HTERT RPE-1 (cell line): ENCODE measurements around the gene FAM184B.

Experiments used
- in situ Hi-C: fragments of 300-500 bp; cut with MboI; formaldehyde crosslinking; loops from 4 replicates; pipeline ENCODE4 v1.14.3; 2020; ENCODE audit warnings: low sequenced_read_pairs

FAM184B gene

DNA sequence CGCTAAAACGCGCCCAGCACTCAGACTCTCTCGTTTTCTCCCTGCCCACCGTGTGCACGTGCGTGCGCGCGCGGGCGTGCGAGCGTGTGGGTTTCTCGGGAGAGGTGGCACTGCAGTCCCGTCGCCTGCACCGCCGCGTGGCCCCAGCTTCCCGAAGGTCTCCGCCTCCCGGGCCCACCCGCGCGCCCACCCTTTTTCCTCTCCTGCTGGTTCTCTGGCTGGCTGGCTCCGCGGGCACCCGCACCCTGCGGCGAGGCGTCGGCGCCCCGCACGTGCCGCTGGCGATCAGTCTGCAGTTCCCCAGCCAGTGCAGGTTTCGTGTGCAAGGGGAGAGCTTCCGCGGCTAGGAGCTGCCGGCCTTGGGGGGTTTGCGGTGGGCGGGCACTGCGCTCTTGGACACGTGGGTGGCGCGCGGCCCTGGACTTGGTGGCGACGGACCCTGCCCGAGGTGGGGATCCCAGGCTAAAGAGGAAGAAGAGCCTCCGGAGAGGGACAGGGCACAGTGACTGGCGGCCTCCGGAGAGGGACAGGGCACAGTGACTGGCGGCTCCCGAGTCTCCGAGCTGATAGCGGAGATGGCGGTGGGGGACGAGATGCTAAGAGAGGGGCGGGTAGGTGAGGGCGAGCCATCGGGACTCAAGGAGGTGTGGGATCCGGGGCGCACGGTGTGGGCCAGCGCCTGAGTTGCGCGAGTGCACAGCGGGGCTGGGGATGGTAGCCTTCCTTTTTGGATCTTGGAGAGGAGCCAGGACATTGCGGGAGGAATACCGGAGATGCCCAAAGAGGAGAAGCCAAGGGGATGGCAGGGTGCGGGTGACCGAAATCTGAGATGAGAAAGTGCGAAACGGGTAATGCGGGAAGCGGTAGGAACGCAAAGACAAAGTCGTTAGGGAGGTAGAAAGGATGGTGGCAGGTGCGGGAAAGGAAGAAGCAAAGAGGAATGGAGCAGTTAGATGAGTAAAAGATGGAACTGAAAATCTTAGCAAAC lies at the start of gene FAM184B:
Gene FAM184B, minus strand, starts transcription at position 322 of the 988 bp plus-strand sequence. CDS start 322 bp downstream, outside the sequence.
- in situ Hi-C loops: no loop called here

DNA sequence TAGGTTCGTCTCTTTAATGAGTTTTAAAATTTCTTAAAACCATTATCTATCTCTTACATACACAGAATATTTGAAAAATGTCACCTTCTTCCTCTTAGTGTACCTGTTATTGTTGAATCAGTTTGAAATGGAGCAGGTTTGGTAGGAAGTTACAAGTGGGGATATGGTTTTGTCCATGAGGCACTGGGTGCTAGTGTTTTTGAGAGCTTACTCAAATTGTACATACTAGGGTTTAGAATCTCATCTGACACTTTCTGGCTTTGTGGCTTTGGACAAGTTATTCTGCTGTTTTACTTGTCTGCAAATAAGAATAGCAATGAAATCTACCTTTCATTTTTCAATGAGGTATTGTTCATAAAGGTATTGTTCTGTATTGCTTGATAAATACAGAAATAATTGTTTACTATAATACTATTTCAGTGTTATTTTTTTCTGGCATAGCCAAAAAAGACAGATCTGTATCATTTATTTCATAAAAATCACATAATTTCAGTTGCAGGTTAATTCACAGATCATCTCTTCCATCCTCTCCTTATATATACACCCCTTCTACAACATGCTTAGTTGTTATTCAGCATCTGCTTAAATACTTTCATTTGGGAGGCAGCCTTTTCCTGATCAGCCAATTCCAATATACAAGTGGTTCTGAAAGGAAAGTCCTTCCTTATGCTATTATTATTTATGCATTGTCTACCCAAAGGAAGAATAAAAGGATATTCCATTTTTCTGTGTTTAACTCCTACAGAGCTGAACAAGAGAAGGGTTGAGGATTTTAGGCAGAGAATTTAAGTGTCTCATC lies 42.6 kb upstream of the FAM184B start:
- in situ Hi-C loops: no loop called here

DNA sequence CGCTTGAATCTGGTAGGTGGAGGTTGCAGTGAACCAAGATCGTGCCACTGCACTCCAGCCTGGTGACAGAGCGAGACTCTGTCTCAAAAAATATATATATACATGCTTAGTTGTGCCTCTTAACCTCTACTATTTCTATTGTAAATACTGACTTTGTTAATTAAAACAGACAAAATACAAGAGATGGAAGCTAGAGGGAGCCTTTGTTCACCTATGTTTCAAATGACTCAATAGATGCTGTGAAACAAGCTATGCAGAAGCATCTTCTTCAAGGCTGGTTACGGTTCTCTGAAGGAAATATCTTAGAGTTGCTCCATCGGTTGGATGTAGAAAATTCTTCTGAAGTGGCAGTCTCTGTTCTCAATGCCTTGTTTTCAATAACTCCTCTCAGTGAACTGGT lies 35.6 kb upstream of the FAM184B start:
- in situ Hi-C loops: no loop called here

DNA sequence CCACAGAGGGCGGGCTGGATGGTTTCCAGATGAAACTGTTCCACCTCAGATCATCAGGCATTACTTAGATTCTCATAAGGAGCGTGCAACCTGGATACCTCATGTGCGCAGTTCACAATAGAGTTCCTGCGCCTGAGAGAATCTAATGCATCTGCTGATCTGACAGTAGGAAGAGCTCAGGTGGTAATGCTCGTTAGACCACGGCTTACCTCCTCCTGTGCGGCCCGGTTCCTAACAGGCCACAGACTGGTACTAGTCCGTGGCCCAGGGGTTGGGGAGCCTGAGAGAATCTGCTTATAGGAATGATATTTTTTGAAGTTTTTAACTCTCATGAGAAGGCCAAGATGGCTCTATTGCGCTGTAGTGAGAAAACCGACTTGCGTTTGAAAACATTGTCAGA lies 34.7 kb upstream of the FAM184B start:
- in situ Hi-C loops: no loop called here

DNA sequence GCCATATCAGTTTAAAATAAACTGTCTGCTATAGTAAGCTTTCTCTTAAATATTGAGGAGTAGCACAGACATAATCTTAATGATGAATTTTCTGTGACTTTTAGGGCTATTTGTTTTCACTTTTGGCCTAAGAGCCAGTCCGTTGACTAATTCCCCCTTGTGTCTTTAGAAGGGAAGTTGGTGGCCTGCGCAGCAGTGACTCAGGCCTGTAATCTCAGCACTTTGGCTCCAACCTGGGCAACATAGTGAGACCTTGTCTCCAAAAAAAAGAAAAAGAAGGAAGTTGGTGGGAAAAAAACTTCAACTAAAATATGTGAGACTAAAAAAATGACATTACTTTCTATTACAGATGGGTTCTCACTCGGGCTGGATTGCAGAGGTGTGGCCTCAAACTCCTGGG lies 32.7 kb upstream of the FAM184B start:
- in situ Hi-C loops: no loop called here

DNA sequence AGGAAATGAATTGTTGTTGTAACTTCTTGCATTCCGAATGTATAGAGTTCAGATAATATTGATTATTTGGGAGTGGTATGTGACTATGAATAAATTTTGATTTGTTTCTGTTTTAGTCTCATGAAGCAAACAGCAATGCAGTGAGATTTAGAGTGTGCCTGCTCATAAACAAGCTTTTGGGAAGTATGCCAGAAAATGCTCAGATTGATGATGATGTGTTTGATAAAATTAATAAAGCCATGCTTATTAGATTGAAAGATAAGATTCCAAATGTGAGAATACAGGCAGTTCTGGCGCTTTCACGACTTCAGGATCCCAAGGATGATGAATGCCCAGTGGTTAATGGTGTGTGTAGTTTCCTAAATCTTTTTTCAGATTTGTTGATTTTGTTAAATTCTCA lies 31.4 kb upstream of the FAM184B start:
- in situ Hi-C loops: no loop called here

DNA sequence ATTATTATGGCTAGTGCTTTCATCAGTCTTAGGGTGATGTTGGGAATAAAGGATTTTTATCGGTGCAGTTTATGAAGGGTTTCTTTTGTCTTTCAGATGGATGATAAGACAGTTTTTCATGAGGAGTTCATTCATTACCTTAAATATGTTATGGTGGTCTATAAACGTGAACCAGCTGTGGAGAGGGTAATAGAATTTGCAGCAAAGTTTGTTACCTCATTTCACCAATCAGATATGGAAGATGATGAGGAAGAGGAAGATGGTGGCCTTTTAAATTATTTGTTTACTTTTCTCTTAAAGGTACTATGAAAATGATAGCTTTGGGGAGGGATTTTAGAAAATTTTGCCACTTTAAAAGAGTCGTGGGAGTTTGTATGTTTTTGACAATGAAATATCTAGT lies 30.7 kb upstream of the FAM184B start:
- in situ Hi-C loops: no loop called here

DNA sequence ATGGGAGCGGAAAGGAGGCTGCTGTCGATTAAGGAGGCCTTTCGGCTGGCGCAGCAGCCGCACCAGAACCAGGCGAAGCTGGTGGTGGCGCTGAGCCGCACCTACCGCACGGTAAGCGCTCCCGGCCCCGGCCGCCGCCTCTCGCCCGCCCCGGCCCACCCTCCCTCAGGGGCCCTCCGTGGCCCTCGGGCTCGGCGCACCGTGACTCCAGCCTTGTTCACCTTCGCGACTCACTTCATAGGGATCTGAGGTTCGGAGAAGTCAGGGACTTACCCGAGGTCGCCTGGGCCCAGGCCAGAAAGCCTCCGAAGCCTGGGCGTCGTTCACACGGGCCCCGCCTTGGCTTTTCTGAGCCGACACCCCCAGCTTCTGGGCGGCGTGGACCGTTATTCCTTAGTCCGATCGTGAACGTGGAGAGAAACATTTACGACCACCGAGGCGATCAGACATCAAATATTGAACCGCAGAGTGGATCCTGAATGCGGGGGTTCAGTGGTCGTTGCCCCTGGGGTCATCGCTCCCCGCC lies 29.7 kb upstream of the FAM184B start:
- in situ Hi-C loops: no loop called here

DNA sequence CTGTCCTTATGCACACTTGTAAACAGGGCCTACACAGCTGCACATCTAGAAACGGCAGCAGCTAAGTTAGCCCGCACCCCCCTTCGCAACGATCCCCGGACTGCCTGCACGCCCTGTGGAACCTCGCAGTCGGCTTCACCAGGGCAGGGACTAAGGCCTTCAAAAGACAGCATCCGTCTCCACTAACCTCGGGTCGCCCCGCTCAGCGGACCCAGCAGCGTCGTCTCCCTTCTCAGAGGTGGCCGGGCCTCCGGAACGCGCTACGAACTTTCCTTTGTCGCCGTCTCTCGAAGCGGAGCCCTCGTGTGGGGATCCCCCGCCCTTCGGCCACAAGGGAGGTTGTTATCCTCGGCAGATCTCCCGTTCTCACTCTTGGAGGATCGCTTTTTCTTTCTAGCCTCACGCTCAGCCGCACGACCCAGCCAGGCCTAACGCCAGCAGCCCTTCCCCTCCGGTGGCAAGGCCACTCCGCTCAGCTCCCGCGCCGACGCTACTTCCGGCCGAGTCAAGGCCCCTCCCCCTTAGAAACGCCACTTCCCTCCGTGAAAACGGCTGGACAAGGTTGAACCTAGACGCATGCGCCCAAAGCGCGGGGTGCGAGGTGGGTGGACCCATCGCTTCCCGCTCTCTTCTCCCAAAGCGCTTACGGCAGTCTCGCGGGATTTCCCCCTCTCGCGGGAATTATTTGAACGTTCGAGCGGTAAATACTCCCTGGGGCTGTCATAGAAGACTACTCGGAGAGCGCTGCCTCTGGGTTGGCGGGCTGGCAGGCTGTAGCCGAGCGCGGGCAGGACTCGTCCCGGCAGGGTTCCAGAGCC lies 29.0 kb upstream of the FAM184B start, which contains the start of the genes DCAF16 and NCAPG:
Gene DCAF16, minus strand, starts transcription at position 498 of the 818 bp plus-strand sequence. CDS start 6,616 bp downstream, outside the sequence.
Gene NCAPG, plus strand, starts transcription at position 720 of the 818 bp plus-strand sequence. CDS start 99 bp downstream, outside the sequence.
- in situ Hi-C loops: no loop called here

DNA sequence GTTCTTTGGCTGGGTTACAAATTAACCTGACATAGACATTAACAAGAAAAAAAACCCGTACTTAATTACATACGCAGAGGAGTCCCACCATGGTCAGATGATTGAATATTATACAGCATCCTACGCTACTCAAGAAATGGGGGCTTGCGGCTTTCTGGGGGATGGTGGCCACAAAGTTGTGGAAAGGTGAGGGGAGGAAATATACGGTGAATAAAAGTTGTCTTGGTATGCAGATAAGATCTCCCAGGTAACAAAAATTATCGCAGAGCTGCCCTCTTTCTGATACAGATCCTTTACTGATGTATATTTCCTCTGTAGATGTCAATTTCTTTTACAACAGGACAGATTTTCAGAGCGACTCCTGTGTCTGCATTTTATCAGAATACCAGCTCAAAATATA lies 28.2 kb upstream of the FAM184B start:
- in situ Hi-C loops: no loop called here

DNA sequence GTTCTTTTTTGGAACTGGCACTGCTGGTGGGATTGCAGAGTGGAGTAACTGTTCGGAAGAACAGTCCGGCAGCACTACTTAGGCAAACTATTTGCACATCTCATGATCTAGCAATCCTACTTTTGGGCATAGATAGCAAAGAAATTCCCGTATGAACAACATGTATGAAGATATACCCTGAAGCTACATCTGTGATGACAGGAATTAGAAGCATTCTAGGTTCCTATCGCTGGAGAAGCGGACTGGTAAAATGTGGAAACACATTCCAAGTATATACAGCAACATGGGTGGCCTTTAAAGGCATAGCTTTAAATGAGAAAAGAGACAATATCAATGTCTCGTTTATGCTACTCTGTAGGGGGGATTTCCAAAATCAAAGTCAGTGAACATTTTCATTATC lies 26.0 kb upstream of the FAM184B start:
- in situ Hi-C loops: no loop called here

DNA sequence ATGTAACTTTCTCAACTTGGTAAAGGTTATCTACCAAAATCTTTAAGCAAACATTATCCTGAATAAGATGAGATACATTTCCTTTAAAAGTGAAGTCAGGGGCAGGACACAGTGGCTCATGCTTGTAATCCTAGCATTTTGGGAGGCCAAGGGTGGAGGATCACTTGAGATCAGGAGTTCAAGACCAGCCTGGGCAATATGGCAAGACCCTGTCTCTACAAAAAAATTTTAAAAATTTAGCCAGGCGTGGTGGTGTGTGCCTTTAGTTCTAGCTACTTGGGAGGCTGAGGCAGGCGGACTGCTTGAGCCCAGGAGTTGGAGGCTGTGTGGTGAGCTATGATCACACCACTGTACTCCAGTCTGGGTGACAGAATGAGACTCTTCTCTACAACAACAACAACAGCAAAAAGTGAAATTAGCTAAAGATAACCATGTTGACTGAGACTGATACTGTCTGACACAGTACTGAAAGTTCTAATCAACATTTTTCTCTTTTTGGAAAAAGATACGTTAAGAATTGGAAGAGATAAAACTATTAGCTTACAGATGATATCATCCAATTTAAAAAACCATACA lies 24.2 kb upstream of the FAM184B start:
- in situ Hi-C loops: no loop called here

DNA sequence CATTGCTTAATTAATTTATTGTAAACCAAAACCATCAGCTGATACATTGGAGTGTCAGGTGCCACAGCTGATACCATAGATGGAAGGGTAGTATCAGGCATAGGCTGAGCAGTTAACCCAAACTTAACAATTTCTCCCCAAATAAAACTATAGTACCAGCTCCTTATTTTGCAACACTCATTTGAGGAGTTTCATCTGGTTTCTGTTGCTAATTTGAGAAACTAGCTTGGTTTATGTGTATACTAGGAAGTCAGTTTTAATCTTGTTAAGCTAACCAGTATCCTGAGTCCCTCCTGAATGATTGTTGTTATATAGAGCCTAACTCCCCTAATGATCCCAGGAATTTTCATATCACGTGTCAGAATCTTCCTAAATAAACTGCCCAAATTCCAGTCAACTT lies 16.4 kb upstream of the FAM184B start:
- in situ Hi-C loops: no loop called here

DNA sequence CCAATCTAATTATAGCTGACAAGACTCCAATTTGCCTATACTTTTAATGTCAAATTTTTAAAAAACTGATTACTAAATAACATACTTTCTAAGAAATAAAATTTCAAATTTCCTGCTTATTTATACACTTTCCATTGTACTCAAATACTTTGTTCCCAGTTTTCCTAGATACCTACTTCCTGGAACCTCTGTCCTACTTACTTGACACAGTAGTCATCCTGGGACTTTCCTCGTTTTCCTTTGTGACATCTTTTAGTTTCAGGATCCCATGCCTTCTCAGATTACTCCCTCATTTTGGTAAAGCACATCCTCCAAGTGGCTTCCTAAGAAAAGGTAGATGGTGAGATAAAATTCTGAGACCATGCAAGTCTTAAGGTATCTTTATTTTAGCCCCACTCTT lies 13.3 kb upstream of the FAM184B start:
- in situ Hi-C loops: no loop called here

DNA sequence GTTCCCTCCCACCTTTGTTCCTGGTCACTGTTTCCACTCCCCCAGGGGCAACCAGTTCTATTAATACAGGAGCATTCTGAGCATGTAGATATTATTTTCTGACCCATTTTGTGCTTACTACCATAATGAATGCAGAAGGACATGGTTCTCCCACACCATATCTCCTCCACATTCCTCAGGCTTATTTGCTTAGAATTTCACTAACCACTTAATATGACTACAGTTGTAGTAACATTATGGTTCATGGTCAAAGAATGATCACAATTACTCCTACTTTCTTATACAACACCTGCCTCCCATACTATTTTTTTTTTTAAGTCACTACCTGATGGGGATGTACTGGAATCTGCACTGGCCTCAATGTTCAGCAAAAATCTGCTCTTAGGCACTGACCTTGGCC lies 7.5 kb upstream of the FAM184B start:
- in situ Hi-C loops: no loop called here

DNA sequence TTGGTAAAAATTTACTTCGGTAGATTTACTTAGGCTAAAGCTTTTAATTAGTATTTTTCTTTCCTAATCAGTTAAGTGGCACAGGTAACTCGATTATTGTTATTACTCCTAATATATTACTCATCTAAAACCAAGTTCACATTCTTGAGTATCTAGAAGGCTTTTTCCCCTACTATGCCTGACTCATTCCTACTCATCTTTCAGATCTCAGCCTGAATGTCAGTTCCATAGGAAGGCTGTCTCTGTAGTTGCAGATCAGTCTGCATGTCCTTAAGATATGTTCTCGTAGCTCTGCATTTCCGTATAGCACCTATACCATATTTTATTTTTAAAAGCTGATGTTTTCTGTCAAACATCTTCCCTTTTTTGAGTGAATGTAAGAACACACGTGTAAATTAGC lies 5.9 kb upstream of the FAM184B start:
- in situ Hi-C loops: no loop called here

DNA sequence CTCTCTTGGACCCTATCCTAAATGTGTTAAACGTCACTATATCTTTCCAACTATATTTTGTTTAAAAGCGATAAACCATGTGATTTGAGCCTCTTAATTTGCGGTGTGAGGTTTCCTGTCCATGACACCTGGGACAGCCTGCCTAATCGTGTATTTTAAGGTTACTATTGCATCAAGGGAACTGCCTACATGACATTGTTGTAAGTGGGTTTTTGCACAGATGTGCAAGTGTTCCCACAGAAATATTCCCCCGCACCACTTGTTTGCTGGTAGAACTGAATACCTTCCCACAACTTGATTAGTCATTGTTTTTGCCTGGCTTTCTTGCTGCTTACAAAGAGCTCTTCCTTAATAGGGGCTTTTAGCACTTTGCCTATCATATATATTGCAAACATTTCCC lies 5.1 kb upstream of the FAM184B start:
- in situ Hi-C loops: no loop called here

DNA sequence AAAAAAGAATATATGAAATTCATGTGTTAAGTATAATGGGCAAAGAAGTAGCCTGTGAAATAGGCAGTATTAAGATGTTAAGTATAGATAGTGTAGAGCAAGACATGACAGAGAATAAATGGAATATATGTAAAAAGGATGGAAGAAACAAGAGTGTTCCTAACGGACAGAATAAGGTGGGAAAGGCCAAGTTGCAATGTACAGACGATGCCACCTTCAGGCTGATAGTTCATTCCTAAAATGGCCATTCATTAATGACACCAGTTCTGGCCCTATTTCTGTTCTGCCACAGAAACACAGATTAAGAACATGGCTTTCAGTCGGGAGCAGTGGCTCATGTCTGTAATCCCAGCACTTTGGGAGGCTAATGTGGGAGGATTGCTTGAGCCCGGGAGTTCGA lies 4.4 kb upstream of the FAM184B start:
- in situ Hi-C loops: no loop called here

DNA sequence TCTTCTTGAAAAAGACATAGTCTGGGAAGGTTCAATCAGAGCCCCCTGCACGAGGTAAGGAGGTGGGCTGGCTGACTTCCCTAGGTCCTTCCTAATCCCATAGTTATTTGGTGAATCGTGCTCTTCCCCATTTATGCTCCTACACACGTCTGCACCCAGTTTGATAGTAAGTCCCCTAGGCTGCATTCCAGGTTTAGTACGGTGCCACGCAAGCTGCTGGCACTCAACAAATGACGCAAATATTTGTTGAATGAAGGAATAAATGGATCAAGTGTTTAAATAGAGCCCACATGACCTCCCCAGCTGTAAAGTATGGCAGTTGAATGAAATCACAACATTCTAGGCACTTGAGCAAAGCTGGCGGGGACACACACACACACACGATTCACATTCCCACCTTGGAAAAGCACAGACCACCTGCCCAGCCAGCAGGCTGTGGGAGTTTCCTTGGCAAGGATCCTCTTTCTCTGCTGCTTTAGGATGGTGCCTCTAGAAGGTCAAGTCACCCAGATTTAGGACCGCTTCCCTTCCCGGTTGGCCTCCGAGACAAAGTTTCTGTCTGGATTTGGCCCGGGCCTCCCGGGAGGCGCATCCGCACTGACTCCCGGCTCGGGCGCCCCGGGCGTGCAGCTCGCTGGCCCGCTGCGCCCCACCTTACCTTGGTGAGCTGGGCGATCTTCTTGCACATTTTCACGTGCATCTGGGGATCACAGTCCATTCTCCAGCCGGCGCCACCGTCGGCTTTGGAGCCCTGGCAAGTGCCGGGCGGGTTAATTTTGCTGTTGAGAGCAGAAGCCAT lies 721 bp downstream of the FAM184B start:
- in situ Hi-C loops: no loop called here
